Progenitor cell of endocrine pancreas (in vitro differentiated cells): ENCODE measurements around the gene DNASE2. TPM values are rescaled to one million over a fixed set of nuclear protein-coding genes. Genes with fewer than 3 reads are reported as not detected.

ENCODE experiments used
- DNase-seq: peaks from one replicate; pipeline ENCODE4 v3.0.0; 2021; ENCODE audit warnings: low spot score; ENCODE audit not compliant: unreplicated experiment
- H3K27ac Mint-ChIP-seq: 2 replicates; pipeline ENCODE4 v1.8.0; 2021; ENCODE audit warnings: mild to moderate bottlenecking, moderate library complexity, mixed read lengths
- H3K27me3 Mint-ChIP-seq: 2 replicates; pipeline ENCODE4 v1.8.0; 2021; ENCODE audit warnings: mixed read lengths
- H3K36me3 Mint-ChIP-seq: 2 replicates; pipeline ENCODE4 v1.8.0; 2022; ENCODE audit warnings: mixed read lengths; ENCODE audit not compliant: insufficient read depth
- H3K4me1 Mint-ChIP-seq: 2 replicates; pipeline ENCODE4 v1.8.0; 2021; ENCODE audit warnings: low read depth, mixed read lengths
- H3K4me3 Mint-ChIP-seq: 2 replicates; pipeline ENCODE4 v1.8.0; 2021; ENCODE audit warnings: low read depth, mild to moderate bottlenecking, moderate library complexity, mixed read lengths
- H3K9me3 Mint-ChIP-seq: 2 replicates; pipeline ENCODE4 v1.8.0; 2021; ENCODE audit warnings: low read depth, mixed read lengths
- total RNA-seq: library from RNA; stranded (reverse); gene quantifications from 2 replicates; pipeline ENCODE4 v1.2.1, GENCODE V29; 2021
- TF ChIP-seq, protein P1 (sequence below): fragments of 200-600 bp; sonication (generic); IDR thresholded peaks from one replicate; pipeline ENCODE4 v1.5.0; 2021; ENCODE audit warnings: antibody characterized with exemption, mild to moderate bottlenecking; ENCODE audit not compliant: unreplicated experiment

Gene DNASE2
- total RNA-seq, 1 donor from 2014 or later, result 26.0 TPM

DNA sequence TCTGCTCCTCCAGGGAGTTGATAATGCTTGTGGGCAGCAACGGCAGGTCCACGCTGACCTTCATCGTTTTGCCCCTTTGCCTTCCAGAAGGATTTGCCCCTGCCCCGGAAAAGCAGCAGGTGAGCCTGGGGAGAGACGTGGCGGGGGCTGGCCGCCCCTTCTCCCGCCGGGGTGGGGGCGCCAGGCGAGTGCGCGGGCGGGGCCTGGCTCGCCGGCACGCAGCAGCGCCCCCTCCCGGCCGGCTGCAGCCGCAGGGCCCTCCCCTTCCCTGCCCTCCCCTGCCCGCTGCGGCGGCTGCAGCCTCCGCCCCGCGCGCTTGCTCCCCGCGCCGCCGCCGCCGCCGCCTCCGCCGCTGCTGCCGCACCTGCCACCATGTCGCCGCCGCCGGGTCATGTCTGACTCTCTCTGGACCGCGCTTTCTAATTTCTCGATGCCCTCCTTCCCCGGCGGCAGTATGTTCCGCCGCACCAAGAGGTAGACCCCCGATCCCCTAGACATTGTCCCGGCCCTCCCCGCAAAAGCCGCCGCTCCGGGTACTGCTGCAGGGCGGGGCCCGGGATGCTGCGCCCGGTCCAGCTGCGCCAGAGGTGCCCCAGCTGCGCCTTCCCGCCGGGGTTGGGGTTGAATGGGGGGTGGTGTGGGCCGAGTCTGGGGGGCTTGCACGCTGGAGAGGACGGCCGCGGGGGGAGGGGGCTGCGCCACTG is 42.9 kb downstream of the DNASE2 start, which contains the start of gene MAST1:
Gene MAST1, plus strand, starts transcription at position 334 of the 704 bp plus-strand sequence. Its CDS starts 58 bp downstream, at position 392.
- TF ChIP-seq, protein P1, sequence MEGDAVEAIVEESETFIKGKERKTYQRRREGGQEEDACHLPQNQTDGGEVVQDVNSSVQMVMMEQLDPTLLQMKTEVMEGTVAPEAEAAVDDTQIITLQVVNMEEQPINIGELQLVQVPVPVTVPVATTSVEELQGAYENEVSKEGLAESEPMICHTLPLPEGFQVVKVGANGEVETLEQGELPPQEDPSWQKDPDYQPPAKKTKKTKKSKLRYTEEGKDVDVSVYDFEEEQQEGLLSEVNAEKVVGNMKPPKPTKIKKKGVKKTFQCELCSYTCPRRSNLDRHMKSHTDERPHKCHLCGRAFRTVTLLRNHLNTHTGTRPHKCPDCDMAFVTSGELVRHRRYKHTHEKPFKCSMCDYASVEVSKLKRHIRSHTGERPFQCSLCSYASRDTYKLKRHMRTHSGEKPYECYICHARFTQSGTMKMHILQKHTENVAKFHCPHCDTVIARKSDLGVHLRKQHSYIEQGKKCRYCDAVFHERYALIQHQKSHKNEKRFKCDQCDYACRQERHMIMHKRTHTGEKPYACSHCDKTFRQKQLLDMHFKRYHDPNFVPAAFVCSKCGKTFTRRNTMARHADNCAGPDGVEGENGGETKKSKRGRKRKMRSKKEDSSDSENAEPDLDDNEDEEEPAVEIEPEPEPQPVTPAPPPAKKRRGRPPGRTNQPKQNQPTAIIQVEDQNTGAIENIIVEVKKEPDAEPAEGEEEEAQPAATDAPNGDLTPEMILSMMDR, result peak; percentile 71
- peaks cover 75% of the 10 kb centered on the region for H3K27me3 Mint-ChIP-seq
- peak; percentile 51 for DNase-seq
- no peaks in the 10 kb centered on the region for H3K9me3 Mint-ChIP-seq
- H3K4me3 Mint-ChIP-seq, result peak within 1 kb of the TSS; percentile 69
- peaks cover 8% of the 10 kb centered on the region for H3K4me1 Mint-ChIP-seq
- no peaks in the 10 kb centered on the region for H3K36me3 Mint-ChIP-seq
- peak within 1 kb of the TSS; percentile 24 for H3K27ac Mint-ChIP-seq

DNA sequence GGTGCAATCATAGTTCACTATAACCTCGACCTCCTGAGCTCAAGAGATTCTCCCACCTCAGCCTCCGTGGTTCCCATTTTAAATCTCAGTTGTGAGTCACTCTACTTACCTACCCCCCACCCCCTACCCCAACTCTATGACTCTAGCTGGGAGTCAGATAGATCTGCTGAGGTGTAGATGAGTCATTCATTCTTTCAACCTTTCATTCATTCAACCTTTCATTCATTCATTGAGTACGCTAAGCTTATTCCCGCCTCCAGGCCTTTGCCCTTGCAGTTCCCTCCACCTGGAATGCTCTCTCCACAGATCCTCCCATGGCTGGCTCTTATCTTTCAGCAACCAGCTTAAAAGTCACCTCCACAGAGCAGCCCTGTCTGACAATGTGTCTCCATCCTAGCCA is 44.0 kb downstream of the DNASE2 start:
- H3K4me3 Mint-ChIP-seq, result peak overlapping the region; percentile 33
- peaks cover 79% of the 10 kb centered on the region for H3K27me3 Mint-ChIP-seq
- peaks cover 10% of the 10 kb centered on the region for H3K4me1 Mint-ChIP-seq

DNA sequence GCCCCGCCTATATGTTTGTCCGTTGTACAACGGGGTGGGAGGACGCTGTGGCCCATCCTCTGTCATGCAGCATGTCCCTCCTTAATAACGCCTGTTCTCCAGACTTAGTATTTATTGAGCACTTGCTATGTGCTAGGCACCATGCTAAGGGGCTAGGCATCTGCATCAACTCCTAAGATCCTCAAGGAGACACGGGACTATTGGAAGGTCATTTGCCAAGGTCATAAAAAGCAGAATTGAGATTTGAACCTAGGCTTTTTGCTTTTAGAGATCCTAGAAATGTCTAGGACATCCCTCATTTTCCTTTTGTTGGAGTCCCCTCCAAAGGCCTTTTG is 44.8 kb downstream of the DNASE2 start:
- H3K9me3 Mint-ChIP-seq, result no peaks in the 10 kb centered on the region
- peaks cover 5% of the 10 kb centered on the region for H3K4me1 Mint-ChIP-seq
- TF ChIP-seq, protein P1, result no peak
- DNase-seq, result no peak
- H3K4me3 Mint-ChIP-seq, result peak overlapping the region; percentile 16
- peaks cover 80% of the 10 kb centered on the region for H3K27me3 Mint-ChIP-seq
- no peak overlapping the region for H3K27ac Mint-ChIP-seq
- no peaks in the 10 kb centered on the region for H3K36me3 Mint-ChIP-seq

More for the DNA sequence above, 44.0 kb downstream of the DNASE2 start:
- DNase-seq, result no peak
- Mint-ChIP-seq H3K27ac (peak overlapping the region; percentile 24), H3K36me3 (no peaks in the 10 kb centered on the region), H3K9me3 (no peaks in the 10 kb centered on the region)
- TF ChIP-seq, protein P1, result no peak

DNA sequence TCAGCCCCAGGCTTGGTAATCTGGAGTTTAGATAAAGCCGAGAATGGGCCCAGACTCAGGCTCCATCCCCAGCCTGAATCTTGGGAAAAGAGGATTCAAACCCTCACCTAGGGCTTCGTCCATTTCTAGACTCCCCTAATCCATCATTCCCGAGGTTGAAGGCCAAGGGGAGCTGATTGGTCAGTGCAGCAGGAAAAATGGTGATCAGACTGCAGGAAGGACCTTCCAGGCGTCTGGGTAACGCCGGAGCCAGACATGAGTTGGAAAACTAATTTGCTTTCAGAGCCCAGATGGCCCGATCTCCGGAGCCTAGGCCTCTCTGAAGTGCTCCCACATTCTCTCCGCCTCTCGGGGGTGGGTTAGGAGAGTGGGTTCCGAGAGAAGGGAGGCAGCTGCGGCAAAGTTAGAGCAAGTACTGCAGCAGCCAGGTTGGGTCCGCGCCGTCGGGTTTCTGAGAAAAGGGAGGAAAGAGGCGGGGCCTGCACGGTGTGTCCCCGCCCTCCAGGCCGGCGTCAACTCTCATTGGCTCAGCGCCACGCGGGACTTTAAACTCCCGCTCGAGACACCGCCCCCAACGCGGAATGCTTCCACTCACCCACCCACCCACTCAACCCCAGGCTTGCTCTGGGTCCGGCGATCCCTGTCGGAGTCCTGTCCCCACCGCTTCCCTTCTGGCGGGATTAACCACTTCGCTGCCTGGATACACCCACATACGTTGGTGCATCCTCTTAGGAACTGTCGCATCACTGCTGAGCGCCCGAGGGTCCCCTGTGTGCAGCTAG is 46.1 kb downstream of the DNASE2 start:
- Mint-ChIP-seq H3K36me3 (no peaks in the 10 kb centered on the region), H3K27me3 (peaks cover 82% of the 10 kb centered on the region), H3K4me1 (peaks cover 1% of the 10 kb centered on the region), H3K4me3 (no peak overlapping the region), H3K9me3 (no peaks in the 10 kb centered on the region), H3K27ac (no peak overlapping the region)
- DNase-seq, result no peak
- TF ChIP-seq, protein P1, result no peak

DNA sequence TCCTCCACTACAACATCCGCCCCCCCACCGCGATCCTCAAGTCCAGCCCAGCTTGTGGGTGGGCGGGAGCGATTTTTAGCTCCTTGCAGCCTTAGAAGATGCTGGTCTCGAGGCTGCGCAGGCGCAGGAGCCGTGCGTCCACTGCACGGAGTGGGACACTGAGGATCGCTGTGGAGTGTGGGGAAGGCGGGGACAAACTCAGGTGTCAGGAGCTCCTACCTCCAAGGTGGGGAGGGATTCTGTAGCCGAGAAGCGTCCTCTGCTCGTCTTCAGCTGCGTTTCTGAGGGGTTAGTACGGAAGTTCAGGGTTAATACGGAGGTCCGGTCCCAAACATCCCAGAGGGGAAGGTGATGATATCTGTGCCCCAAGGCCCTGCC is 46.7 kb downstream of the DNASE2 start, which contains the start of gene RTBDN:
Gene RTBDN, minus strand, starts transcription at position 14 of the 378 bp plus-strand sequence. CDS start 4,600 bp downstream, outside the sequence.
- Mint-ChIP-seq H3K4me1 (peaks cover 1% of the 10 kb centered on the region), H3K27me3 (peaks cover 82% of the 10 kb centered on the region)

More for the DNA sequence above, 46.7 kb downstream of the DNASE2 start, which contains the start of gene RTBDN:
- H3K4me3 Mint-ChIP-seq, result peak within 1 kb of the TSS; percentile 55
- no peak for DNase-seq
- TF ChIP-seq, protein P1, result no peak
- H3K27ac Mint-ChIP-seq, result no peak within 1 kb of the TSS
- no peaks in the 10 kb centered on the region for H3K9me3 Mint-ChIP-seq
- no peaks in the 10 kb centered on the region for H3K36me3 Mint-ChIP-seq
